GM12878 (cell line): ENCODE data around the gene SAMSN1.

ENCODE experiments used
- CREB1 ChIP-seq: IDR thresholded peaks from 2 replicates; pipeline ENCODE4 v1.6.1; 2012; ENCODE audit warnings: low read depth, mild to moderate bottlenecking, inconsistent platforms
- IKZF2 ChIP-seq, 2 experiments: fragments of 450-650 bp; IDR thresholded peaks; 2 replicates each; pipeline ENCODE4 v1.6.1; 2017; ENCODE audit warnings: mild to moderate bottlenecking in 2 of 2, moderate library complexity in 2 of 2
- POLR2A ChIP-seq: IDR thresholded peaks from 2 replicates; pipeline ENCODE4 v1.6.1; 2011; ENCODE audit warnings: low read depth, mild to moderate bottlenecking, low read length
- ZNF274 ChIP-seq: IDR thresholded peaks from one replicate; pipeline ENCODE4 v1.8.0; 2011; ENCODE audit not compliant: insufficient read length, insufficient read depth
- TF ChIP-seq, protein P1 (sequence below), 3 experiments: IDR thresholded peaks in 2 of 3; conservative IDR thresholded peaks in 1 of 3; 2 replicates each; pipeline ENCODE4 v1.5.1; 2011; ENCODE audit warnings: low read depth in 3 of 3, low read length in 3 of 3, mild to moderate bottlenecking in 3 of 3, control low read depth in 2 of 3, moderate library complexity in 2 of 3, inconsistent platforms in 1 of 3, mixed read lengths in 1 of 3; ENCODE audit not compliant: control insufficient read depth in 2 of 3, insufficient read depth in 1 of 3; ENCODE audit errors: extremely low read depth in 1 of 3

DNA sequence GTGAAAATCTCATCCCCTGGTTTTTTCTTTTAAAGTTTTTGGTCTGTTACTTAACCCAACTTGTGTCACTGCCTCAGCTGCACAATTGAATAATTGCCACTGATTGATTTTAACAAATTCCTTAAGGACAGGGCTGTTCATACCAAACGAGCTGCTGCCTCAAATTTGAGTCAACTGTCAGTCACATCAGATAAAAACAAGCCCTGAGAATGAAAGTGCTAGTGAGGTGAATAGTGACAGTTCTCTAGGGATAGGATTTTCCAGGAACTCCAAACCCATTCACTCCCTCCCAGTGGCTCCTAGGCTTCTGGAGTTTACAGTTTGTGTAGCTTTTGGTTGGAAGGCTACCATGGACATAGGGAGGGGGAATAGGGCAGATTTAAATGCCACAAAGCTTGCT is 79.4 kb downstream of the SAMSN1 start:
- TF ChIP-seq CREB1 (no peak), POLR2A (no peak), IKZF2 (IDR thresholded peaks at IDR 0.05) (no peak), ZNF274 (no peak)
- TF ChIP-seq, protein P1, sequence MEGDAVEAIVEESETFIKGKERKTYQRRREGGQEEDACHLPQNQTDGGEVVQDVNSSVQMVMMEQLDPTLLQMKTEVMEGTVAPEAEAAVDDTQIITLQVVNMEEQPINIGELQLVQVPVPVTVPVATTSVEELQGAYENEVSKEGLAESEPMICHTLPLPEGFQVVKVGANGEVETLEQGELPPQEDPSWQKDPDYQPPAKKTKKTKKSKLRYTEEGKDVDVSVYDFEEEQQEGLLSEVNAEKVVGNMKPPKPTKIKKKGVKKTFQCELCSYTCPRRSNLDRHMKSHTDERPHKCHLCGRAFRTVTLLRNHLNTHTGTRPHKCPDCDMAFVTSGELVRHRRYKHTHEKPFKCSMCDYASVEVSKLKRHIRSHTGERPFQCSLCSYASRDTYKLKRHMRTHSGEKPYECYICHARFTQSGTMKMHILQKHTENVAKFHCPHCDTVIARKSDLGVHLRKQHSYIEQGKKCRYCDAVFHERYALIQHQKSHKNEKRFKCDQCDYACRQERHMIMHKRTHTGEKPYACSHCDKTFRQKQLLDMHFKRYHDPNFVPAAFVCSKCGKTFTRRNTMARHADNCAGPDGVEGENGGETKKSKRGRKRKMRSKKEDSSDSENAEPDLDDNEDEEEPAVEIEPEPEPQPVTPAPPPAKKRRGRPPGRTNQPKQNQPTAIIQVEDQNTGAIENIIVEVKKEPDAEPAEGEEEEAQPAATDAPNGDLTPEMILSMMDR (IDR thresholded peaks at IDR 0.05 in 2 of 3, conservative IDR thresholded peaks at IDR 0.05 in 1 of 3; ENCODE audit: control insufficient read depth in 2 of 3, extremely low read depth in 1 of 3, insufficient read depth in 1 of 3, low read depth in 3 of 3, low read length in 3 of 3) = no peak
